Measurements from ENCODE around the gene ADIPOR2.

GRCh38 chr12:1724250-1724649 lies 33.4 kb downstream of the ADIPOR2 start:
- TF ChIP-seq GATA2 (IDR thresholded peaks at IDR 0.05; ENCODE audit: low read depth, low read length) (no peak), GATA3 (IDR thresholded peaks at IDR 0.05; ENCODE audit: low read depth, low read length) (no peak)
